NCI-H146 treated with DMSO at 0.1 percent for 48 hours (cell line): ENCODE results near the gene B3GNT7.
"Not testable (repeated sequence)": the region's sequence is repeated elsewhere in the genome, so short reads cannot be mapped to it uniquely, and the experiment has no call there.

Experiments used
- DNase-seq: peaks from one replicate; lab custom pipeline; 2025; ENCODE audit not compliant: unreplicated experiment; lab: John Stamatoyannopoulos, UW

B3GNT7 gene

GRCh38 chr2:231395188-231396057 lies at the start of gene B3GNT7:
B3GNT7 (plus strand) TSS chr2:231395710; CDS start chr2:231395804, 94 bp downstream.
- no peak for DNase-seq

- DNase-seq = peak; percentile 36
Observed at GRCh38 chr2:231347081-231347480, 48.4 kb upstream of the B3GNT7 start.

GRCh38 chr2:231347638-231348037 lies 47.9 kb upstream of the B3GNT7 start:
- DNase-seq = no peak

GRCh38 chr2:231348173-231348572 lies 47.3 kb upstream of the B3GNT7 start:
- DNase-seq = no peak

- no peak for DNase-seq
Observed at GRCh38 chr2:231348704-231349373, 46.7 kb upstream of the B3GNT7 start.

GRCh38 chr2:231349374-231349735 lies 46.2 kb upstream of the B3GNT7 start:
- not testable (repeated sequence) for DNase-seq

GRCh38 chr2:231351648-231352047 lies 43.9 kb upstream of the B3GNT7 start:
- DNase-seq = no peak

- no peak for DNase-seq
Observed at GRCh38 chr2:231353469-231353868, 42.0 kb upstream of the B3GNT7 start.

- DNase-seq = no peak
Observed at GRCh38 chr2:231355508-231356465, 39.7 kb upstream of the B3GNT7 start.

GRCh38 chr2:231356466-231356844 lies 39.1 kb upstream of the B3GNT7 start:
- DNase-seq = no peak

GRCh38 chr2:231357048-231357447 lies 38.5 kb upstream of the B3GNT7 start:
- no peak for DNase-seq

- DNase-seq = no peak
Observed at GRCh38 chr2:231357931-231358330, 37.6 kb upstream of the B3GNT7 start.

- no peak for DNase-seq
Observed at GRCh38 chr2:231359441-231359840, 36.1 kb upstream of the B3GNT7 start.

GRCh38 chr2:231359948-231360347 lies 35.6 kb upstream of the B3GNT7 start:
- DNase-seq = no peak

- no peak for DNase-seq
Observed at GRCh38 chr2:231360401-231360800, 35.1 kb upstream of the B3GNT7 start.

- no peak for DNase-seq
Observed at GRCh38 chr2:231360881-231361371, 34.6 kb upstream of the B3GNT7 start.

- DNase-seq = no peak
Observed at GRCh38 chr2:231361701-231362554, 33.6 kb upstream of the B3GNT7 start.

- DNase-seq = no peak
Observed at GRCh38 chr2:231362555-231363184, 32.8 kb upstream of the B3GNT7 start.

- no peak for DNase-seq
Observed at GRCh38 chr2:231364061-231364460, 31.4 kb upstream of the B3GNT7 start.
